NCI-H524 treated with DMSO at 0.1 percent for 48 hours (cell line): Measurements from ENCODE around the gene OR56A4.

Source experiments
- DNase-seq: peaks from one replicate; lab custom pipeline; 2025; lab: John Stamatoyannopoulos, UW

OR56A4 gene, protein sequence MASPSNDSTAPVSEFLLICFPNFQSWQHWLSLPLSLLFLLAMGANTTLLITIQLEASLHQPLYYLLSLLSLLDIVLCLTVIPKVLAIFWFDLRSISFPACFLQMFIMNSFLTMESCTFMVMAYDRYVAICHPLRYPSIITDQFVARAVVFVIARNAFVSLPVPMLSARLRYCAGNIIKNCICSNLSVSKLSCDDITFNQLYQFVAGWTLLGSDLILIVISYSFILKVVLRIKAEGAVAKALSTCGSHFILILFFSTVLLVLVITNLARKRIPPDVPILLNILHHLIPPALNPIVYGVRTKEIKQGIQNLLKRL

DNA sequence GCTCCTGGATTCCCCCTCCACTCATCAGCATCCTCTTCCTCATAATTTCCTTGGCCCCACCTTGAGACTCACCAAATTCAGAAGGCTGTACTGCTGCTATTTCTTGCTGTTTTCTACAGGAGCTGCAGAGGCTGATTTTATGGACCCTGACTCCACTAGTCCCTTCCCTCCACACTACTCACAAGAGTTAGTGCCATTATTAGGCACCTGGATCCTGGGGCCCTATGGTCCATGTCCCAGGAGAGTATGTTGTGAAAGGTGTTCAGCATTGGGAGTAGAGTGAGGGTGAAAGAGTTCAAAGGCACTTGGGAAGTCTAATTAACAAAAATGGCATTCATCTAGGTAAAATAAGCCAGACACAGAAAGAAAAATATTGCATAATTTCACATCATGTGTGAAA is at the start of gene OR56A4:
Gene OR56A4, minus strand, starts transcription at position 101 of the 400 bp plus-strand sequence. CDS start 3,954 bp downstream, outside the sequence.
- DNase-seq: no peak

DNA sequence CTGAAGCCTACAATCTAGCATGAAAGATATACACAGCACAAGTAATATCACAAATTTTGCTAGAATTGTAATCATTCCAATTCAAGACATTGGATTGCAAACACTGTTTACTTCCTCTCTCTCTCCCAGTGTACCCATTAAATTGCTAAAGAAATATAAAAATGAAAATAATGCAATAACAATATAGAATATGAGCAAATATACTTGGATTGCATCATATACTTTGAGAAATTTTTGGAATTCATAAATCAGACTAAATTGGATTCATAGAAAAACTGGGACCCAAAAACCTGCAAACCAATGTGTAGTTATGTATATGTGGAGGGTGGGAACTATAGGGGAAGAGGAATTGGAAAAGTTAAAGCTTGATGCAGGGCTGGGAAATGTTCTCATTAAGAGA is 48.8 kb upstream of the OR56A4 start:
- DNase-seq: no peak

DNA sequence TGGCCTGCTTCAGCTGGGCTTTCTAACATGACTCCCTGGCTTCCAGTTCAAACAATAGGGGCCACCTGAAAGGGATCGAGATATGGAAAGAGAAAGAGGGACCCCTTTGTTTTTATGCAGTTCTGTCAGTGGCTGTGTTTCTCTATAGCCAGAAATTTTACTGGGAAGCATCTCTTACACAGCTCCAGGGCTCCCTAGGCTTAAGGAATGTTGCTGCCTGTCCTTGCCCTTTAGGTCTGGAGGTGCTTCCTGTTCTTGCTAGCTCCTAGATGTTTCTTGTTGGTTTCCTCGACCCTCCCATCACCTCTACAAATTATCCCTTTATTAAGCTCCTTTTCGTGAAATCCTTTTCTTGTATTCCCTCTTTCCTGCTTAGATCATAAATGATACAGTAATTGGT is 45.6 kb upstream of the OR56A4 start:
- DNase-seq: no peak

- DNase-seq: no peak
Observed at GRCh38 chr11:6040874-6041273, 34.1 kb upstream of the OR56A4 start.

GRCh38 chr11:6030708-6031405 is 24.1 kb upstream of the OR56A4 start, which contains the start of gene OR56A1:
OR56A1 (minus strand) TSS chr11:6030758; CDS start chr11:6027692, 3,066 bp downstream.
- DNase-seq: no peak

DNA sequence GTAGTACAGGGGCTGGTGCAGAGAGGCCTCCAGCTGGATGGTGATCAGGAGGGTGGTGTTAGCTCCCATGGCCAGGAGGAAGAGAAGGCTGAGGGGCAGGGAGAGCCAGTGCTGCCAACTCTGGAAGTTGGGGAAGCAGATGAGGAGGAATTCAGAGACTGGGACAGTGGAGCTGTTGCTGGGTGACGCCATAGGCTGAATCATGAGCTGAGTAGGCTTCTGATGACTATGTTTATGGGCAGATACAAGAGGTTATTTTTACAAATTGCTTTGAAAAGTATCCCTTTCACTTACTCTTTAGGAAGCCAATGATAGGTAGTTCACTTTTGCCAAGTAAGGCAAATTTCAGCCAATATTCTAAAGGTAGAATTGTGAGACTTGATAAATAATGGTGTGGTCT is 20.8 kb upstream of the OR56A4 start:
- no peak for DNase-seq

GRCh38 chr11:6025056-6025455 is 18.3 kb upstream of the OR56A4 start:
- no peak for DNase-seq

- no peak for DNase-seq
Observed at GRCh38 chr11:6022956-6023355, 16.2 kb upstream of the OR56A4 start.

DNA sequence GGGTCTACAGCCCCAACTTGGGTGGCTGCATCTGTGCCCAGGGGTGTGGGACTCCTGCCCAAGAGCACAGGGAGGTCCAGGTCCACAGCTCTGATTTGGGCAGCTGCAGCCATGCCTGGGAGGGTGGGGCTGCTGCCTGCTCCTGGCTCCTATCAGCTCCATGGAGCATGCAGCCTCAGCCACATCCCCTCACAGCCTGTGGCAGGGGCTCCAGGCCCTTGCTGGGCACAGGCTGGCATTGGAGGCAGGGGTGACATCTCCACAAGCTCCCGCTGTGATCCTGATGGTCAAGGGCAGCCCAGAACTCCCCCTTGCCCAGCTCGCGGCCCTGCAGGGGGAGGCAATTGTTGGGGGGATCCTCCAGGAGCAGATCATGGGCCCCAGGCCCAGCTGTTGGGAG is 6.3 kb upstream of the OR56A4 start:
- DNase-seq: no peak

GRCh38 chr11:6012035-6012668 is 5.4 kb upstream of the OR56A4 start:
- DNase-seq: no peak

DNA sequence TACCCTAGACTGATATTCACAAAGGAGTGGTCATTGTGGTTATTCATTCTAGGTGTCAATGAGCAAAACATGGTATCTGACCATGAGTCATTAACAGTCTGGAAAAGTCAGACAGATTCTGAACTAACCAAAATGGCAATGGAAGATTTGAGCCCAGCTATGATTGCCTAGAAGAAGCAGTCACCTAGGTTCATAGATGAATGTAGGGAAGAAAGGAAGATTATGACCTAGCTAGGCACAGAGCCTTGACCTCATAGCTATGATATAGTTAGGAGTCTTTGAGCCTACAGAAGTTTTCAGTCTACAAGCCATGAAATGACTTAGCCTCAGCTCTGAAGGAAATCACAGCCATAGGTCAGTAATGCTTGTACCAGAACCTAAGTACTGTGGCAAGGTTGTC is 351 bp downstream of the OR56A4 start:
- DNase-seq: no peak

GRCh38 chr11:6002202-6002699 is 4.5 kb downstream of the OR56A4 start:
- no peak for DNase-seq

- no peak for DNase-seq
Observed at GRCh38 chr11:5994791-5995190, 12.0 kb downstream of the OR56A4 start.

DNA sequence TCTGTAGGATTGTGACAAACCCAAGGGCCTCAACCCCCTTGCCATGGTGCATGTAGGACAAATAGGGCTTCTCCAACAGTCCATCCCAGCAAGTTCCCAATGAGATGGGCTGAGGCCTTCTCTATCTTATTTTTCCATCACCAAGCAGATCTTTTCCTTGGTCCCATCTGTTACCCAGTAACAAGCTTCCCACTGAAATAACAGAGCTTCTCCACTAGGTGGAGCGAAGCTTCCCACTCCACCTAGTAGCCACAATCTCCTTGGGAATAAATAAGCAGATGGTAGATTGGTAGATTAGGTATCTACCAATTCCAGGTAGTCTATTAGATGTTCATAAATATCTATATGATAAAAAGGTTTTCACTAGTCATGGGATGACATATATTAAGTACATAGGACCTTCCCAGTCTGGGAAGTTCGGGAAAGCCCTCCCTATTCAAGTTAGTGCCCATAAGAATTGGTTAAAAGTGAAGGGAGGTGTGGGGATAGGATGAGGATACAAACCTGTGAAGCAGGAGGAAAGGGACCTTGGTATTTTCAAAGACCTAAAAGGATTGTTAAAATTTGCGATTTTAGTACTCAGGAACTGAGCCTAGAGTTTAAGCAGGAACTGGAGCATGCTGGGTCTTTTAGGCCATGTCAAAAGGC is 14.0 kb downstream of the OR56A4 start:
- no peak for DNase-seq

GRCh38 chr11:5992150-5992549 is 14.6 kb downstream of the OR56A4 start:
- no peak for DNase-seq

- DNase-seq: no peak
Observed at GRCh38 chr11:5989203-5989602, 17.5 kb downstream of the OR56A4 start.

DNA sequence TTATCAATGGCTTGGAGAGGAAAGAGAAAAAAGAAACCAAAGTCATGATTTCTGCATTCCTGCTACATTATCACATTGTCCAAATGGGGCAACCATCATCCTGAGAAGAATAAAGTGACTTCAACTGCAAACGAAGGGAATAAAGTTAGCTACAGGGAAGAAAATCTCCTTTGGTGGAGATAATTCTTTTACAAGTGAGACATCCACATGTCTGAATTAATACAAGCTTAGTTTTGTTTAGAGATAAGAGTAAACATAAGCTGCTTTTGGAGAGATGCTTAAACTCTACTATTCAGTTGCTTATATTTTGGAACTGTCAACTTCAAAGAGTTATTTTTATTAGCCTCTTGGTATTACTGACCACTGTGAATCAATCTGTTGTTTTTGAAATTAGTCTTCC is 19.9 kb downstream of the OR56A4 start, which contains the start of gene OR52L1:
Gene OR52L1, minus strand, starts transcription at position 101 of the 400 bp plus-strand sequence. Its CDS starts 55 bp downstream, at position 46.
- no peak for DNase-seq

DNA sequence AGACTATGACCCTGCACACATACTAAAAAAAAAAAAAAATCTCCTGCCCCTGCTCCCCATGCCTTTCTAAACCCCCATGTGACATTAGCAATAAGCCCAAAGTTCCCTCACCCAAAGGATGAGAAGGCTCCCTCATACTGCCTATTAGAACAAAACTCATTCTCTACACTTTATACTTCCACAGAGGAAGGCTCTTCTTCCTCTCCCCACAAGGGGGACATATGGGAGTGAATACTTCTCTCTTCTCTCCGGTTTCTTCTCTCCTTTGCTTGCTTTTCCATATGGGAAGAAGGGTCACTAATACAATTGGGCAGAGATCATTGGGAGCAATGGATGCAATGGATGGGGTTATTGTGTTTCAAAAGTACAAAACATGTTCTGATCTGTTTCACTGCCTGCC is 23.3 kb downstream of the OR56A4 start:
- DNase-seq: no peak

DNA sequence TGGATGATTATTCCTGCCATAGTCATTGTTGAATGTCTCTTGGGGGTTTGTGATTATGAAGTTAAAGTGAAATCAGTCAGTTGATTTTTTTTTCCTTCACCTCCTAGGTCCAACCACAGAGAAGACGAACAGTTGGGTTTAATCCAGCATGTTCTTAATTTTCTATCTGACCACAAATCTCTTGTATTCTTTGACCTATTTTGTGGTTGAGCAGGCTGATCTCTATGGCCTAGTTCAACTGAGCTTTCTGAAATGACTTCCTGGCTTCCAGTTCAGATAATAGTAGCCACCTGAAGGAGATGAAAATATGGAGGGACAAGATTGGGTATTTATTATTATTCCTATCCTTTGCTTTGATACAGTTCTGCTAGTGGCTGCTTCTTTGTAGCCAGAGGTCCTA is 33.2 kb downstream of the OR56A4 start:
- DNase-seq: no peak

DNA sequence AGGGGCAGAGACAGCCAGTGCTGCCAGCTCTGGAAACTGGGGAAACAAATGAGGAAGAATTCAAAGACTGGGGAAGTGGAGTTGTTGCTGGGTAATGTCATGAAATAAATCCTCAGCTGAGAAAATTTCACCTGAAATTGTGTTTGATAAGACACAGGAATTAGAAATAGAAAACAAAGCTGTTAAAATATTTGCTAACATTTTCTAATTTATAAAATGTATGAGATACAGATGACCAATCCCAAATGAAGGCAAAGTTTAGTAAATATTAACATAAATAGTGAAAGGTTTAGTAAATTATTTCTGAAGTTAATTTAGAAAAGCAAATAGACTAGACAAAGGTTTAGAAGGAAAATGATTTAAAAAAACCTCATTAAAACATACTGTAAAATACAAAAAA is 38.4 kb downstream of the OR56A4 start, which contains the start of gene OR56A5:
Gene OR56A5, minus strand, starts transcription at position 101 of the 400 bp plus-strand sequence. Its CDS starts 0 bp downstream, at position 101.
- no peak for DNase-seq

GRCh38 chr11:5967708-5968107 is 39.0 kb downstream of the OR56A4 start:
- DNase-seq: no peak

DNA sequence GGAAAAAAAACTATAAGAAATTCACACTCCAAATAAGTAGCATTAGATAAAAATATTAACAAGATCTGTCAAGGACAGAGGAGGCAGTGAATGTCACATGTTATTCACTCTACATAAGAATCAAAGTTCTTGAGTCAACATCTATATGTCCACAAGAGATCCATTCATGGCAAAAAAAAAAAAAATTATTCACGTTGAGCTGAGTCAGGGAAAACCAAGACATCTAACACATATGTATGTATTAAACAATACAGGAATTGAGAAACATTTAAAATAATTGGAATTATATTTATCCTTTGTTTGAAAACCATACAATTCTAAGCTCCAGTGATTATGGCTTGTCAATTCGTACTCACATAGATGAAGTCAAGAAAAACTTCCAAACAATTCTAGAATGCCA is 39.8 kb downstream of the OR56A4 start:
- no peak for DNase-seq
